ENCODE data around the gene RGL4.

The RGL4 gene

GRCh38 chr22:23744485-23744884 is 53.7 kb downstream of the RGL4 start:
- DNase-seq = no peak

GRCh38 chr22:23745791-23746190 is 55.0 kb downstream of the RGL4 start:
- no peak for DNase-seq

All from activated CD4-positive, alpha-beta T cell treated with anti-CD3 and anti-CD28 coated beads for 4 hours (primary cell).